ENCODE data around the gene ERCC6L2.
A peak's percentile ranks its signal among the peaks of the same experiment; 100 is the strongest.

The ERCC6L2 gene

DNA sequence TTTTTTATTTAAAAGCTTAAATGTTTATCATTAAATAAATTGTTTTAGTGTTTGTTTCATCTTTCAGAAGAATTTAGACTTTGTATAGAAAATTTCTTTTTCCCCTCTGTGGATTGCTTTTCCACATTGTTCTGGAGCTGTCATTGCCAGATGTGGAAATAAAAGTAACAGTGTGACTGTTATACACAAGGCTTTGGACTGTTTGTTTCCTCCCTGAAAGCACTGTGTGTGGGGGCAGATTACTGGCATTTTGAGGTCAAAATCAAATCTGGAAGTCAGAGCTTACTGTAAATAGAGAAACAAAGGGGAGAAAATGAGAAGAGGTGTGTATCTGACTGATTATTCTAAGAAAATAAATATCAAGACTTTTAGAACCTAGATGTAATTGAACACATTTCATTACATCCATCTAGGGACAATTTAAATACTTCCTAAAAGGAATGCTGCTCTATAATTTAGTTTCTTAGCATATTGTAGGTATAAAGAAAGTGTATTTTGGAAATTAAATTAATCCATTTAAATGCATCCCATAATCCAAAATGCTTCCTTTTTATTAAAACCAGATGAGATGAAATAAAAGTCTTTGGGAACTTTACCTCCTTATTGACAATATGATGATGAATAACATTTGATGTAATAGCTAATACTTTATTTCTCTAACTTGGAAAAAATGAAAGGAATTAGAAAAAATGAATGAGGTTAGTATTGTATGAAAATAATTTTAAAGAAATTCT lies 51.9 kb downstream of the ERCC6L2 start:
- no peak for DNase-seq

DNA sequence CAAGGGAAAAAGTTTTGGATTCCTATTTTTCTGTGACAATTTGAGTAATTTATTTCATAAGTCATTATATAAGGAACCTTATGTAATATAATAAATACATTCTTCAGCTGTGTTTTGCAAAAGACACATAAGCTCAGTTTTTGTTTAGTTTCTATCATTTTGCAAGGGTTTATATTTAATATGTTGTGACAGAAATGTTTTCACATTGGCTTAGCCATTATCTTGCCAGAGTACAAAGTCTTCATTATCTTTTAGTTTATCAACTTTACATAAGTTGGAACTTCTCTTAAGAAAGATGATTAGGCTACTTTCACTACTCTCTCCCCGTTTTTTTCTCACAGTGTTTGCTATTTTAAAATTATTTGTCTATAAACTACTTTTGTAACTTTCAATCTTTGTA lies 54.8 kb downstream of the ERCC6L2 start:
- DNase-seq: no peak

DNA sequence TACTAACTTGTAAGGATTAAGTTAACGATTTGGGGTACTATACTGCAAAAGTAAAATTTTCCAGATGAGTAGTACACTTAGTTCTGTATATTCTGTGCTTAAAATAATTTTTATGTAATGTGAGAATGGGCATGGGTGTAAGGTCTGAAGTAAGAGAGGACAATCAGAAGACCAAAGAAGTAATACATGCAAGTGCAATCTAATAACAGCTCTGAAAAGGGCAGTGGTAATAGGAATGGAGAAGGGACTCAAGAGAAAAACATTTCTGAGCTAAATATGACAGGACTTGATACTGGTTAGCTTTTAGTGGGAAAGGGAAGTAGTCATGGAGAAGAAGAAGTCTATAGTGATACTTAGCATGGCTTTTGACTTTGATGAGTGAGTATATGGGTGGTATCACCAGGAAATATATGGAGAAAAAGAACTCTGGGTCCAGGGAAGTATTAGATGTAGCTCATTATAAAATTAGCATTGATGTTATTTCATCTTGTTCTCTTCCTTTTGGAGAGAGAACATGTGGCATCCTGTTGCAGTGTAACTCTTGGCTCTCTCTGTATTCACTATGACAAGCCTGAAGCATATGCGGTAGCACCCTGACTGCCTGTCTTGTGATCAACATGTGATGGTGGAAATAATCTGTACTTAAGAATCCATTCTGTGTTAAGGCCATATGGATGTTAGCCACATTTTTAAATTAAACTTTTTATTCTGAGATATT lies 60.5 kb downstream of the ERCC6L2 start:
- no peak for DNase-seq

DNA sequence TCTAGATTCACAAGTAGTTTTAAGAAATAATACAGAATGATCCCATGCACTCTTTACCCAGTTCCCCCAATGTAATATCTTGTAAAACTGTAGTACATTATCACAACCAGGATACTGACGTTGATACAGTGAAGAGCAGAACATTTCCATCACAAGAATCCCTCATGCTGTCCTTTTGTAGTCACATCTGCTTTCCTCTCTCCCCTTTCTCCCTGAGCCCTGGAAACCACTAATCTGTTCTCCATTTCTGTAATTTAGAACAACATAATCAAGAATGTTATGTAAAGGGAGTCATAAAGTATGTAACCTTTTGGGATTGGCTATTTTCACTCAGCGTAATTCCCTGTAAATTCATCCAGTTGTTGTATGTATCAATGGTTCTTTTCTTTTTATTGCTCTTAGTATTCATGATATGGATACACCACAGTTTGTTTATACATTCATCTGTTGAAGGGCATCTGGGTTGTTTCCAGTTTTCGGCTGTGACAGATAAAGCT lies 61.1 kb downstream of the ERCC6L2 start:
- no peak for DNase-seq

DNA sequence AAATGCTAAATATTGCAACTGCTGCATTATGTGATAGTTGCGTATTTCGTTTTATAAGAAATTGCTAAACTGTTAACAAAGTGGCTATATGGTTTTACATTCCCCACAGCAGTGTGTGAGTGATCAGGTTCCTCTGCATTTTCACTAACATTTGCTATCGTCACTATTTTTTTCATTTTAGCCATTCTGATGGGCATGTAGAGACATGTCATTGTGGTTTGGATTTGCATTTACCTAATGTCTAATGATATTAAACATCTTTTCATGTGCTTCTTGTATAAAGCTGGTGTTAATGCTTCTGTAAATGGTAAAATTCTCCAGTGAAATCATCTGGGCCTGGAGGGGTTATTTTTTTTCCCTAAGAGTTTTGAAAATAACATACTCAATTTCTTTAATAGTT lies 61.6 kb downstream of the ERCC6L2 start:
- DNase-seq: no peak

DNA sequence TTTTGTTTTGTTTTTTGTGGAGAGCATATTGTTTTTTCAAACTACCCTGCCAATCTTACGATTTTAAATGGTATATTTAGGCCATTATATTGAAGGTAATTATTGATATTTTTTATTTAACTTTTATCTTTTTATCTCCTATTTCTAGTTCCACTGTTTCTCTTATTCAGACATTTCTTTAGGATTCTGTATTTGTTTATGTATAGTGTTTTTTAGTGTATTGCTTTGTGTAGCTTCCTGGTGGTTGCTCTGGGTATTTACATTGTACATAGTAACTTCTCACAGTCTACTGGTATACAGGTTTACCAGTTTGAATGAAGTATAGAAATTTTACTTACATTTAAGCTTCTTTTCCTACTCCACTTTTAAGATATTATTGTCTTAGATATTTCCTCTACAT lies 63.2 kb downstream of the ERCC6L2 start:
- DNase-seq: peak in 1 of 2 experiments; percentile 1

DNA sequence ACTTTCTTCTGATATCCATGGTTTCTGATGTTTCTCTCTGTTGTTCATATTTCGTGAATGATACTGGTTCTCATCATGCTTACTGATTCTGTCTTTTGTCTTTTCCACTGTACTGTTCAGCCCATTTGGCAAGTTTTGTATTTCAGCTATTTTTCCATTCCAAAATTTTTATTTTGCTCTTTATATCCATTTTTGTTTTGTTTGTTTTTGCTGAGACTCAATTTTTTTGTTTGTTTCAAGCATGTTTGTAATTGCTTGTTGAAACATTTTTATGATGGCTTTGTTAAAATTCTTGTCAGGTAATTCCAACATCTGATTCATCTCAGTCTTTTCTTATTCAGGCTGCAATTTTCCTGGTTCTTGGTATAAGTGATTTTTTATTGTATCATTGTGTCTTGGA lies 64.0 kb downstream of the ERCC6L2 start:
- DNase-seq: no peak

DNA sequence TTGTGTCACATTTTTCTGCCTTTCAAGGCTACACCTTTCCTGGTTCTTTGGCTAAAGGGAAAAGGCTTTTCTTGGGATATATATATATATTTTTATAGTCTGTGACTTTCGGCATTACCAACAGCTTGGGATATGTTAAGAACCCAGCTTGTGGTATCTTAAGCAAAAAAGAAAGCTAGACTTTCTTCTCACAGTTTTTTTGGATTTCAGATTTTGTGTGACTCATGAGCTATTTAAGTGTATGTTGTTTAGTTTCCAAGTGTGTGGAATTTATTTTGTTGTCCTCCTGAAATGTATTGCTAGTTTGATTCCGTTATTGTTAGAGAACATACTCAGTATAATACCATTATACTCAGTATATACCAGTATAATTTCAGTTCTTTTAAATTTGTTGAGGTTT lies 64.8 kb downstream of the ERCC6L2 start:
- DNase-seq: no peak

DNA sequence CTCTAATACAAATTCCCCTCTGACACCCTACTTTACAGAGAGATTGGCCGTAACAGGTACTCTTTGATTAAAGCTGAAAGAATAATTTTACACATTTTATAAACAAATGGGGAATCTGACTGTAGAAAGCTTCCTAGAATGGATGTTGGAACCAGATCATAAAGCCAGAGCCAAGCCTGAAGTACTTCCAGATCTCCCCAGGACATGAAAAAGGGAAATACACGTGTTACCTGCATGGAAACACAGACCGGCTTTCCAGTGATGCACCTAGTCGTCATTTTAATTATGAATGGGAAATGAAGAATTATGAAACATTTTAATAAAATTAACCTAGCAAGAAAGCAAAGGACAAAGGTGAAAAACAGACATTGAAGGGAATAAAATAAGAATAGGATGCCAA lies 66.5 kb downstream of the ERCC6L2 start:
- no peak for DNase-seq

DNA sequence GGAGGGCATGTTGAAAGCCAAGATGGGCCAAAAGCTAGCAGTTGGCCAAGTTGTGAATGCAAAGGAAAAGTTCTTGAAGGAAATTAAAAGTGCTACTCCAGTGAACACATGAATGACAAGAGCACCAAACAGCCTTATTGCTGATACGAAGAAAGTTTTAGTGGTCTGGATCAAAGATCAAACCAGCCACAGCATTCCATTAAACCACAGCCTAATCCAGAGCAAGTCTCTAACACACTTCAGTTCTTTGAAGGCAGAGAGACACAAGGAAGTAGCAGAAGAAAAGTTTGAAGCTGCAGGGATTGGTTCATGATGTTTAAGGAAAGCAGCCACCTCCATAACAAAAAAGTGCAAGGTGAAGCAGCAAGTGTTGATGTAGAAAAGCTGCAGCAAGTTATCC lies 71.6 kb downstream of the ERCC6L2 start:
- no peak for DNase-seq

DNA sequence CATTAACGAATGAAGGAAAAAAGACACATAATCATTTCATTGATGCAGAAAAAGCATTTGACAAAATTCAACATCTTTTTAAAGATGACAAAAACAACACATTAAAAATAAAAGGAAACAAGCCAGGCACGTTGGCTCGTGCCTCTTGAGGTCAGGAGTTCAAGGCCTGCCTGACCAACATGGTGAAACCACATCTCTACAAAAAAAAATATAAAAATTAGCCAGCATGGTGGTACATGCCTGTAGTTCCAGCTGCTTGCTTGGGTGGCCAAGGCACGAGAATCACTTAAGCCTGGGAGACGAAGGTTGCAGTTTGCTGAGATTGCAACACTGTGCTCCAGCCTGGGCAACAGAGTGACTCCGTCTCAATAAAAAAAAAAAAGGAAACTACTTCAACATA lies 77.0 kb downstream of the ERCC6L2 start:
- no peak for DNase-seq

DNA sequence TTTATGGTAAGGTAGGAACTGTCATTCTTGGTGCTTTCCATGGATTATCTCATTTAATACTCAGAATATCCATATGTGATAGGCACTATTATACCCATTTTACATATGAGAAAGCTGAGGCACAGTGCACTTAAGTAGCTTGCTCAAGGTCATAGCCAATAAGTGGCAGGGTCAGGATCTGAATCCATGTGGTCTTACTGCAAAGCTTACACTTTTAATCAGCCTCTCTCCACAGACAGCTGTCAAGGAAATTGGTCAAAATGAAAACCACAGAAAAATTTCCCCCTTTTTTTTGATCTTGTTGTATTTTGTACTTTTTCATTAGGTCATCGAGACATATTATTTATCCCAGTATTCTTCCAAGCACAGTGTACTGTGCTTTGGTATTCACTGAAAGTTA lies 78.5 kb downstream of the ERCC6L2 start:
- DNase-seq: no peak

DNA sequence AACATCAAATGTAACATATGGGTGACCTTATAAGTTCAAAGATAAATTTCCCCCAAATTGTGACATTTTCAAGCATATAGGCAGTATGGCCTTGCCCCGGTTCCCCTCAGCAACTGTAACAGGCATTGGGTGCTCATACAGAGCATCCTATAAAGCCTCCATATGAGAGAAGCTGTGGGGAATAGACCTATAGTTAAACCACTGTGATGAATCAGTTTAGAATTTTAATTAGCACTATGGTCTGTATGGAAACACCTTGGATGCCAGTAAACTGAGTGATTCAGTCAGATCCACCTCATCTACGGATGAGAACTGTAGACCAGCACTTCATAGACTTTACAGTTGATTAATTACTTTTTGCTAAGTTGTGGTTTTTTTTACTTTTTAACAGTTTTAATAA lies 79.4 kb downstream of the ERCC6L2 start:
- no peak for DNase-seq

DNA sequence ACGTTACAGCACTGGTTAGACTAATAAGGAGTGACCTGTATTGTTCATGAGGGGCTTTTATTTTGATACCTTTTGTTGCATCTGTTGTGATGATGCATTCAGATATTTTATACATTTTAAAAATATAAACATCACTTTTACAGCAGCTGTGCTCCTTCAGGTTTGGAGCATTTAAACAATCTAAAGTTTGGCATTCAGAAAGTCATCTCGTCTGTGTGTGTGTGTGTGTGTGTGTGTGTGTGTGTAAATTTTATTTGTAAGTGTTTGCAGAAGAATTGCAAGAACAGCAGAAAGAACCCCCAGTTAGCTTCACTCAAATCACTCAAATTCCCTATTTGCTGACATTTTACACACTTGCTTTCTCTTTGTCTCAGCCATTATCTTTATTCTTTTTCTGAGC lies 87.4 kb downstream of the ERCC6L2 start:
- DNase-seq: no peak

DNA sequence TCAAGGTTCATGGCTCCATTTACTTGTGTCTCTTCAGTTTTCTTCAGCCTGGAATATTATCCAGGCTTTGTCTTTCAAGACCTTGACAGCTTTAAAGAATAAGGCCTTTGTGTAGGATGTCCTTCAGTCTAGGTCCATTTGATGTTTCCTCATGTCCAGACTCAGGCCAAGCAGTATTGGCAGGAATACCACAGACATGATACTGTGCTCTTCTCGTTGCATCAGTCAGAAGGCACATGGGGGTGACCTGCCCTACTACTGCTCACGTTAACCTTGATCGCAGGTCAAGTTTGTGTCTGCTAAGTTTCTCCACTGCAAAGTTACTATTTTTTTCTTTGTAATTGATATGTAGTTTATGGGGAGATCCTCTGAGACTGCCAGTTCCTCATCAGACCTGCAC lies 88.2 kb downstream of the ERCC6L2 start:
- no peak for DNase-seq

DNA sequence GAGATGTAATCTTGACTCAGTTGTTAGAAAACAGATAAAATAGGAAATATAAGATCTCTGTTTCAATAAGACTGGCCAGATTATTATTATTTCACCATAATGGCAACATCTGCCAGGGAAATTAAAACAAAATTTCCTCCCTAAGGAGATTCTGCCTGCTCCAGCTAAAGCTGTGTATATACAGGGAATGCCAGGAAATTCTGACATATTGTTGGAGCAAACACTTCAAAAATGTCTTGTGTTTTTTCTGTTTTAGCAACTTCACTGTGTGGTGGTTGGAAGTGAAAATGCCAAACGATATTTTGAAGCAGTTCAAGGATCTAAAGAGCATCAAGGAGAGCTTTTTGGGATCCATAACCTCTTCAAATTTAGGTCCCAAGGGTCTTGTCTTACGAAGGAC lies 90.8 kb downstream of the ERCC6L2 start:
- DNase-seq: no peak

DNA sequence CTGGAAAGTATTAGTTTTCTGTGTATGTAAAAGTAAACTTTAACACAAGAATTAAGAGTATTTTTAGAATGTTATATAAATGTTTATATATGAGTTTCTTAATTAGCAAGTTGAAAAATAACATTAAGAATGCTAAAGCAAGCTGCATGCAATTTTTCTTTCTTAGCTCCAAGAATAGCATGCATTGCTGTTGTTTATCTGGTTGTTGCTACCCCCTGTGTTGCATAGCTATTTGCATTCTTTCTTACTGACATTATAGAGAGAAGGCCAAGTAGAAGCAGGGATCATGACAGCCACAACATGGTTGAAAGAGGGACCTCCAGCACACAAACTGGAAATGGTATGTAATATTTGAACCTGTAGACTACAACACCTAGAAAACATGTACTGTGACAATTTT lies 94.8 kb downstream of the ERCC6L2 start:
- DNase-seq: no peak

DNA sequence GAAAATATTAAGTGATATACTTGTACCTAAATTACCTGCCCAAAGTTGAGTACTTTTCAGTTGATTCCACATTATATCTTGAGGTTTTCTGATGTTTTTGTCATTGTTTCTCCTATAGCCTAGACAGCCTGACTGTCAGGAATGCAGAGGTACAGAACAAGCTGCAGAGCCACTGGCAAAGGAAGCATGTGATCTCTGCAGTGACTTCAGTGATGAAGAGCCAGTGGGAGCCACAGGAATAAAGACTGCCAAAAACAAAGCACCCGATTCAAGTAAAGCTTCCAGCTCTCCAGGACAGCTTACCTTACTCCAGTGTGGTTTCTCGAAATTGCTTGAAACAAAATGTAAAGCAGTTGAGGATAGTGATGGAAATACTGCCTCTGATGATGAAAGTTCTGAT lies 96.3 kb downstream of the ERCC6L2 start:
- DNase-seq: no peak

DNA sequence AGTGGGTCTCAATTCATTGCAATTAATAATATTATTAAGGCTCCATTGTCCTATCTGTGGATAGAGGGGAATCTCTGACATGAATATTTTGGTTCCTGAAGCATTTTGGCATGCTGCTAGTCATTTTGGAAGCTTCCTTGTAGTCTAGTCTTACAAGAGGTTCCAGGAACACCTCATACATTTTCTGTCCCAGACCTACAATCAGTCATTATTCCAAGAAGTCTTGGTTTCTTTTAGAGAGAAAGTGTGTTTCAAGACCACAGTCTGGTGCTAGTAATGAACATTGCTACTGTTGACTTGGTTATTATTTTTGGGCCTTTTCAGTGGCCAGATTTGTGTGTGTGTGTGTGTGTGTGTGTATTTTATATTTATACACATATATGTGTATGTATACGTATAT lies 98.9 kb downstream of the ERCC6L2 start:
- no peak for DNase-seq

DNA sequence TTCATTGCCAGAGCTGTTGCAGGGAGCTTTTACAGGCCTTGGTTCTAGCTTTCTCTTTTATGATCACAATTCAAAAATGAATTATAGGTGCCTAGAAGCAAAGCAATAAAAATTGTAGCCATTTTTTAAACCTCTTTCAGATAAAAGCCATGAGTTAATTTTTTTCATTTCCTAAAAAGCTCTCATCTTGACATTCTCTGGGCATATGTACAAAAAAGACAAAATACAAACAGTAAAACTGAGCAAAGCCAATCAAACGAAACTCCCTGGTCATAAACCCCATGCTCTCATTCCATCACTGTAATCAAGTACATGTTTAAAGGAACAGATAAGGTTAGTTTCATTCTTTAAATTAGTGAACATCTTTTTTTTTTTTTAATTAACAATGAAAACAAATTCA lies 101.9 kb downstream of the ERCC6L2 start:
- DNase-seq: no peak

DNA sequence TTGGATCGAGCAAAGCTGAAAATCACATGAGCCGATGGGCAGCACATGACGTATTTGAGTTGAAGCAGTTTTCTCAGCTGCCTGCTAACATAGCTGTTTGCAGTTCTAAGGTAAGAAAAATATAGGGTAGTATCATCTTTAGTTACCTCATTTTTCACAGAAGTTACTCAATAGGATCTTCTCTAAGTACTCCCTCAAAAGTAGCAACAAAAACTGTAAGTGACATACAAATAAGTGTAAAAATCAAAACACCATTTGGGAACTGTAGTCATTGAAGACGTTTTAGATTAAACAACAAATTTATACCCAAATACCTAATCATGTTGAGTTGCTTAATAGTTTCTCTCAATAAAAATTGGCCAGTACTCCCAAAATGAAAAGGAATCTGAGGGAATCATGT lies 102.6 kb downstream of the ERCC6L2 start:
- no peak for DNase-seq

DNA sequence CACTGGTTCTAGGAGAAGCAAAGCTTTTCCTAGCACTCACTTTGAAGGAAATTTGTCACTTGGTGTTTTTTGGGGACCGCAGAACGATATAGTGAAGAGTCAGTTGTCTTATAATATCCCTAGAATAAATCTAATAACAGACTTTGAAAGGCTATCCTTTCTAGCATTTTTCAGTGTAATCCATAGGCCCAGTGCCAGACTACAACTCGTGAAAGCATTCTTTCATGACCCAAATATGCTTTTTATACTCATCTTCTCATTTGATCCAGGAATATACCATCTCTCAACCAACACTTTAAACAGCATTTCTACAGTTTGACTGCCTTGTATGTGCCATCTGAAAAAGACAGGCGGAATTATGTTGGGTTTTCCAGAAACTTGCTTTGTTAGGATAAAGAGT lies 104.0 kb downstream of the ERCC6L2 start:
- DNase-seq: no peak

DNA sequence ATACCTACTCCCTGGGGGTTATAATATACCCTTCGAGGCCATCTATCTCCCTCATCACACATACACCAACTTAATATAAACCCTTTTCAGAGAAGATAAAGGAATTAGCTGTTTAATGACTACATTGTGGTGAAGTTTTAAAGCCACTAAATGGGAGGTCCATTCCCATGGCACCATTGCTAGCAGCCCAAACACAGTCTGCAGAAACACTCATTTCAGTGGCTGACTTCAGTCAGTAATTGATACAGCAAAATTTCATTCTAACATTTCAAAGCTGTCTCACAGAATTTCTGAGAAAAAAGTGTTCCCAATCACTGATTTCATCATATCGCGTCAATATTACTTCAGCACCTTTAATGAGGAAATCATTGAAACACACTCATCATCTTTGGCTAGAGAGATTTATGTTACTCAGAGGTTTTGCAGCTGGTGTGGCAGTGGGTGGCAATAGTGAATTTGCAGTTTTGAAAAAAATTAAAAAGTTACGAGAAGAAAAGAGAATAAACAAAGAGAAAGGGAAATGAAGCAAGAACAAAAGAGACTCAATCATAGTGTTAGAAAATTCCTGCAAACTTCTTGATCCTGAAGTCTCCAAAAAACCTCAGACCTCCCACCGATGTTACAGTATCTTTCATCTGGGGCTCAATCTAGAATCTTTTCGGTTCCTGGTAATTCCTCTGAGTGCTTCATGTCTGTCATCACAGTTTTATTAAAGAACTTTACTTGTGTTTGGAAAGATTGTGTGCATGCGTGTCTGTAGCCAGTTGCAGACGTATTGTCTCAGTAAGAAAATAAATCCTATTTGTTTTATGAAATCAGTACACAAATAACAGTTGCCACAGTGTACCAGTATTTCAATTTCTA lies 105.0 kb downstream of the ERCC6L2 start:
- peak; percentile 9 to 25 for DNase-seq
